OCI-LY1 (cell line): ENCODE measurements around the gene DYNC2I2.

Source experiments
- H2AFZ ChIP-seq: fragments of 200-600 bp; sonication (generic), shearing (Covaris generic); 2 replicates; pipeline ENCODE4 v1.6.0; 2014; ENCODE audit warnings: antibody characterized with exemption, mild to moderate bottlenecking, low read length
- H3F3A ChIP-seq: fragments of 200-600 bp; sonication (generic), shearing (Covaris generic); 2 replicates; pipeline ENCODE4 v1.6.0; 2014; ENCODE audit warnings: mild to moderate bottlenecking, antibody characterized with exemption, low read length, moderate library complexity; ENCODE audit not compliant: insufficient read depth
- H3K27ac ChIP-seq: fragments of 200-600 bp; sonication (generic); 2 replicates; pipeline ENCODE4 v1.5.1; 2014; ENCODE audit warnings: low read length, mixed run types, mild to moderate bottlenecking, low read depth; ENCODE audit not compliant: poor library complexity, severe bottlenecking
- H3K27me3 ChIP-seq: fragments of 200-600 bp; sonication (generic); 2 replicates; pipeline ENCODE4 v1.6.0; 2014; ENCODE audit warnings: antibody characterized with exemption, mild to moderate bottlenecking, low read length, moderate library complexity; ENCODE audit not compliant: insufficient read depth
- H3K36me3 ChIP-seq: fragments of 200-600 bp; sonication (generic); 2 replicates; pipeline ENCODE4 v1.6.1; 2014; ENCODE audit warnings: mild to moderate bottlenecking, antibody characterized with exemption, low read length, moderate library complexity, mixed read lengths; ENCODE audit not compliant: insufficient read depth
- H3K4me1 ChIP-seq: fragments of 200-600 bp; sonication (generic); 2 replicates; pipeline ENCODE4 v1.5.1; 2014; ENCODE audit warnings: mild to moderate bottlenecking, low read length, moderate library complexity; ENCODE audit not compliant: insufficient read depth, severe bottlenecking
- H3K4me2 ChIP-seq: fragments of 200-600 bp; sonication (generic), shearing (Covaris generic); 2 replicates; pipeline ENCODE4 v1.6.1; 2014; ENCODE audit warnings: low read length
- H3K4me3 ChIP-seq: fragments of 200-600 bp; sonication (generic); 2 replicates; pipeline ENCODE4 v1.5.1; 2014; ENCODE audit warnings: low read length, low read depth, mild to moderate bottlenecking, mixed read lengths; ENCODE audit not compliant: poor library complexity, severe bottlenecking
- H3K79me2 ChIP-seq: fragments of 200-600 bp; shearing (Covaris generic); 2 replicates; pipeline ENCODE4 v1.6.1; 2016; ENCODE audit warnings: mixed run types, low read length, mixed read lengths; ENCODE audit not compliant: insufficient read depth
- H3K9ac ChIP-seq: fragments of 200-600 bp; sonication (generic), shearing (Covaris generic); 2 replicates; pipeline ENCODE4 v1.6.1; 2014; ENCODE audit warnings: mild to moderate bottlenecking, low read length, mixed read lengths
- H3K9me2 ChIP-seq: fragments of 200-600 bp; sonication (generic), shearing (Covaris generic); 2 replicates; pipeline ENCODE4 v1.6.1; 2014; ENCODE audit warnings: low read depth, mild to moderate bottlenecking, low read length, mixed read lengths
- H3K9me3 ChIP-seq: fragments of 200-600 bp; shearing (Covaris generic); 2 replicates; pipeline ENCODE4 v1.6.1; 2014; ENCODE audit warnings: low read length, mixed read lengths
- H4K20me1 ChIP-seq: fragments of 200-600 bp; sonication (generic), shearing (Covaris generic); 2 replicates; pipeline ENCODE4 v1.6.0; 2016; ENCODE audit warnings: mild to moderate bottlenecking, low read length; ENCODE audit not compliant: insufficient read depth
- CTCF ChIP-seq: fragments of 200-600 bp; sonication (generic), shearing (Covaris generic); IDR thresholded peaks from 2 replicates; pipeline ENCODE4 v1.5.1; 2017; ENCODE audit warnings: mild to moderate bottlenecking, antibody characterized with exemption, low read length, moderate library complexity, mixed read lengths
- EZH2 ChIP-seq: fragments of 200-600 bp; sonication (generic), shearing (Covaris generic); IDR thresholded peaks from 2 replicates; pipeline ENCODE4 v1.8.0; 2017; ENCODE audit warnings: borderline replicate concordance, mixed run types, mild to moderate bottlenecking, antibody characterized with exemption, low read length, moderate library complexity, mixed read lengths

DYNC2I2 gene

GRCh38 chr9:128603697-128604096 lies 53.0 kb downstream of the DYNC2I2 start:
- Histone ChIP-seq H2AFZ (no peak overlapping the region), H4K20me1 (no peaks in the 10 kb centered on the region), H3K27me3 (no peaks in the 10 kb centered on the region), H3K4me3 (no peak overlapping the region), H3K9me3 (no peaks in the 10 kb centered on the region), H3K9me2 (no peaks in the 10 kb centered on the region), H3K9ac (no peak overlapping the region), H3K4me1 (no peaks in the 10 kb centered on the region), H3F3A (no peaks in the 10 kb centered on the region), H3K4me2 (no peak overlapping the region), H3K27ac (no peak overlapping the region), H3K79me2 (no peaks in the 10 kb centered on the region), H3K36me3 (peaks cover 72% of the 10 kb centered on the region)
- TF ChIP-seq EZH2 (no peak), CTCF (no peak)

- Histone ChIP-seq H3K27ac (no peak overlapping the region), H3K4me1 (no peaks in the 10 kb centered on the region), H3K36me3 (peaks cover 77% of the 10 kb centered on the region), H3K4me3 (no peak overlapping the region), H3K79me2 (no peaks in the 10 kb centered on the region), H3K27me3 (no peaks in the 10 kb centered on the region), H3F3A (no peaks in the 10 kb centered on the region), H2AFZ (no peak overlapping the region), H3K9me2 (no peaks in the 10 kb centered on the region), H3K9me3 (no peaks in the 10 kb centered on the region), H3K4me2 (no peak overlapping the region), H3K9ac (no peak overlapping the region), H4K20me1 (no peaks in the 10 kb centered on the region)
- TF ChIP-seq EZH2 = no peak
- no peak for TF ChIP-seq CTCF
Observed at GRCh38 chr9:128600099-128600498, 56.5 kb downstream of the DYNC2I2 start.

- Histone ChIP-seq H3F3A (no peaks in the 10 kb centered on the region), H3K9me3 (no peaks in the 10 kb centered on the region), H3K27ac (no peak overlapping the region), H3K27me3 (no peaks in the 10 kb centered on the region), H4K20me1 (no peaks in the 10 kb centered on the region), H3K4me1 (no peaks in the 10 kb centered on the region), H3K9ac (no peak overlapping the region), H2AFZ (no peak overlapping the region), H3K79me2 (no peaks in the 10 kb centered on the region), H3K9me2 (no peaks in the 10 kb centered on the region), H3K4me3 (no peak overlapping the region), H3K4me2 (no peak overlapping the region), H3K36me3 (peaks cover 91% of the 10 kb centered on the region)
- TF ChIP-seq CTCF (no peak), EZH2 (no peak)
Observed at GRCh38 chr9:128595471-128595870, 61.2 kb downstream of the DYNC2I2 start.
